ENCODE measurements around the gene MCTS1.
"Not testable (repeated sequence)": the region's sequence is repeated elsewhere in the genome, so short reads cannot be mapped to it uniquely, and the experiment has no call there.

The MCTS1 gene

DNA sequence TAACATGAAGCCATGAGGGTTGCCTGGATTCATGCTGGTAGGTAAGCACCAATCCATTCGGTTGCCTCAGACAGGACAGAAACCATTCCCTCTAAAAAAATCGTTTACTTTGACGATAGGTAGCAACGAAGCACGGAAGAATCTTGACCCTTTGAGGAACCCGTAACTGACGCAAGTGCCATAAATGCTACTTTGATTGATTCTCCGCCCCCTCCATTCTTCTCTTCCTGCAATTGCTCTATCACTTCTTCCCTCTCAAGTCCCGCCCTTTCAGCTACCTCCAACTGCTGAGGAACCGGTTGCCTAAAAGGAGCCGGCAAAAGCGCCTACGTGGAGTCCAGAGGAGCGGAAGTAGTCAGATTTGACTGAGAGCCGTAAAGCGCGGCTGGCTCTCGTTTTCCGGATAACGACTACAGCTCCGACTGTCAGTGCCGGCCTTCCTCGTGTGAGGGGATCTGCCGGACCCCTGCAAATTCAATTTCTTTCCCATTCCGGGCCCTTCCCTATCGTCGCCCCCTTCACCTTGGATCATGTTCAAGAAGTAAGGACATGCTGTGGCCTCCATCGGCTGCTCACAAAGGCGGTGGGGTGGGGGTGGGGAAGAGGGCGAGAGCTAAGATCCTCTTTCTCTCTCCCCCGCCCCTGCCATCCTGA is at the start of gene MCTS1:
Gene MCTS1 (plus strand): TSS at position 395 of the 654 bp plus-strand sequence. CDS start 136 bp downstream, at position 531.
- DNase-seq (ENCODE audit: low read depth in 2 of 2): peak; percentile 50 to 59

GRCh38 chrX:120556251-120556650 is 47.6 kb upstream of the MCTS1 start:
- DNase-seq (ENCODE audit: low read depth in 2 of 2): no peak

DNA sequence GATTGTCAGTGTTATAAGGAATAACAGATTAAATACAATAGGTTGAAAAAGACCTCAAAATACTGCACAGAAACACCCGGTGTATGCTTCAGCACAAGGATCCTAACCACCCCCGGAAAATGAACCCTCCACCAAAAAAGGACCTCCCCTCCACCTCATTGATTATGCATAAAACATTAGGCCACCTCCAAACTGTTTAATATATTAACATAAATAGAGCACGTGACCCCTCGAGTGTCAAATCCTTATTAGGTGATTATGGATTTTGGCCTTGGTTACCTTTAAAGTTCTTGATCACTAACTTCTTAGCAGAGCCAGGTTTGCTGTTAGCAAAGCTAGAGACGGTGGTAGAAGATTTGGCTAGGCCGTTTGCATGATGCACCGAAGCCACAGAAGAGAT is 44.1 kb upstream of the MCTS1 start:
- DNase-seq (ENCODE audit: low read depth in 2 of 2): no peak

GRCh38 chrX:120560405-120560841 is 43.5 kb upstream of the MCTS1 start:
- no peak for DNase-seq (ENCODE audit: low read depth in 2 of 2)

DNA sequence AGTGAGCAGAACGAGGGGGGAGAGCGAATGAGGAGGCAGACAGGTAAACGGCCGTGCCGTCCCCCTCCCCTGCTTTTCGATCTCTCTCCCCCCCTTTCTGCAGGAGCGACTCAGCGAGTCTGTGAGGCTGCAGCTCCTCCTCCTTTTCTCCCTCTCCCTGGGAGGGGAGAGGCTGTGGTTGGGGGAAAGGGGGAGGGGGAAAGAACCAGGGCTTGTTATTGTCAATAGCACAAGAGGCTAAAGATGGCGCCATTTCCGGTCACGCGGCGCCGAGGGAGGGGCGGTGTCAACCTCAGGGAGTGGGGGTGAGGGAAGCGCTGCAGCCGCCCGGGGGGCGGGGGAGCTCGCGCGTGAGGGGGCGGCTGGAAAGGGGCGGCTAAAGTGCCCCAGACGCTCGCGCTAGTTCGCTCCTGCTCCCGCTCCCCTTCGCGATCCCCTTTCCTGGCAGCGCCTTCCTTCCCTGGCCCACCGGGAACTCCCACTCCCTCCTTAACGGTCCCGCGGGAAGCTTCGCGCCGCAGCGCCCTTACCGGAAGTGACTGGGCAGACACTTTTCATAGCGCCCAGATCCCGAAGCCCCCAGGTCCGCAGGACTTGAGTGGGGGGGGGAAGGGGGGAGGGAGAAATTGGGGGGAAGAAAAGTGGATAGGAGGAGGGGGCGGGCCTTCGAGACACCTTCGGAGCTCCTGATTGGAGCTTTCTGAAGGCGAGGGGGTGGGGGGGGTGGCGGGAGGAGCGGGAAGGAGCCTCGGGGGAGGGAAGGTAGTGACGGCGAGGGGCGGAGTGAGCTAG is 42.9 kb upstream of the MCTS1 start, which contains the start of gene CUL4B:
Gene CUL4B (minus strand): TSS at position 121 of the 792 bp plus-strand sequence. CDS start 324 bp downstream, outside the sequence.
- peak; percentile 81 to 82 for DNase-seq (ENCODE audit: low read depth in 2 of 2)

DNA sequence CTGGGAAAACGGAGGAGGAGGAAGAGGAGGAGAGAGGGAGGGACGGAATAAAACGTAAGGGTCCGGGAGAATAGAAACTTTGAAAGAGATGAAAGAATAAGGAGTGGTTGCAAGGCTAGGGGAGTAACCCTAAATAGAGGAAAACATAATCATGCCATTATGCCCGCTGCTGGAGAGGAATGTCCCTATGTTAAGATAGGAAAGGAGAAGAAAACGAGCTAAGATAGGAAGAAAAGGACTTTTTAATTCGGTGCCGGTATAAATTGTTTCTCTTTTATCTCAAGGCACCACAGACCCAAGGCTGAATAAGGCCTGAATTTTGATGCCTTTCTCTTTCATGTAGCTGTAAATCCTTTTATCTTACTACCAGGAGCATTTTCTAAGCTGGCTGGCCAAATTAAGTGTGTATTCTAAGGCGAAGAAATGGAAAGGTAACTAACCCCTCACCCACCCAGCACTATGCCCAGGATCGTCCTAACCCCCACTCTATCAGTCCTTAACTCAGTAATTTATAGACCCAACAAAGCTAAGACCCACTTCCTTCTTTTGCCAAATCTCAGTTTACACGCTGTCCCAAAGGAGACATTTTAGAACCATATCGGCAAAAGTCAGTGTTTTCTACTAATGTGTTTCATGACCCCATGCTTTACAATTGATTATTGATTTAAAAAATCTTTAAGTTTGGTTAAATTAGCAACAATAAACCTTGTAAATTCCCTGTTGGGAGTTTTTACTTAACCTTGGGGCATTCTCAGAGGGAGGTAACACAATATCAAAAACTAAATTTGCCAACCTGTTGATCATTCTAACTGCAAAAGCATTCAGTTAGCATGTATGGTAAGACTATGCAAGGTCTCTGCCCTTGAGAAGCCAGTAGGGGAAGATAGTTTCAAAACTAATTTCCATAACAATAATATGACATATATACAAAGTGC is 42.0 kb upstream of the MCTS1 start:
- DNase-seq (ENCODE audit: low read depth in 2 of 2): no peak

- DNase-seq (ENCODE audit: low read depth in 2 of 2): no peak
Observed at GRCh38 chrX:120562569-120562926, 41.4 kb upstream of the MCTS1 start.

DNA sequence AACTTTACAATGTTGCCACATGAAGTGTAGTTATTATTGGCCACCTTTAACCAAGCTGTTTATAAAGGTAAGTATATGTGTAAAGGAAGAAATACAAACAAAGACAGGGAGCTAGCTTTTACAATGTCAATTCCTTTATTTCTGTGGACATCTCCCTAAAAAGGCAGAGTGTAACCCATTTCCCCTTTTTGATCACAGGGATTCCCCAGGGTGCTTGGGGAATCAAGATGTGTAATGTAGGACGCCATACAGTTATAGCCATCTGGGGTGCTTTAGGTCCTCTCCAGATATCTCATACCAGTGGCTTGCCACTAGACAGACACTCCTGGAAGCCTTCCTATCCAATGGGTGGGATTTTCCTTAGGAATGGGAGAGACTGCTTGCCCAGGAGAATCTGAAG is 39.0 kb upstream of the MCTS1 start:
- DNase-seq (ENCODE audit: low read depth in 2 of 2): no peak

DNA sequence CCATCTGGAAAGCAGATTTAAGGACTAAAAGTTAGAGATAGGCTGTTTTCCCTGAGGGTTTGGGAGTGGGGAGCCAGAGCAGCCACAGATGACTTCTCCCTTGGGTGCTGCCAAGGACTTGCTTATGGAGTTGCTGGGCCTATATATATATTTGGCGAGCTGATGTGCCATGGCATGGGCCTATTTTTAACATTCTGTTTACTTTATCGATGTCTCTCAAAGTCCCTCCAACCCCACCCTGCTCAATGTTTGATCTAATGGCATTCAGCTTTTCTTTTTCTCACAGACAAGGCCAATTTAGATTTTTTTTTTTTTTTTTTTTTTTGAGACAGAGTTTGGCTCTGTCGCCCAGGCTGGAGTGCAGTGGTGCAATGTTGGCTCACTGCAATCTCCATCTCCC is 37.1 kb upstream of the MCTS1 start:
- DNase-seq (ENCODE audit: low read depth in 2 of 2): no peak

- DNase-seq (ENCODE audit: low read depth in 2 of 2): no peak
Observed at GRCh38 chrX:120568035-120568434, 35.9 kb upstream of the MCTS1 start.

GRCh38 chrX:120568609-120569008 is 35.3 kb upstream of the MCTS1 start:
- no peak for DNase-seq (ENCODE audit: low read depth in 2 of 2)

DNA sequence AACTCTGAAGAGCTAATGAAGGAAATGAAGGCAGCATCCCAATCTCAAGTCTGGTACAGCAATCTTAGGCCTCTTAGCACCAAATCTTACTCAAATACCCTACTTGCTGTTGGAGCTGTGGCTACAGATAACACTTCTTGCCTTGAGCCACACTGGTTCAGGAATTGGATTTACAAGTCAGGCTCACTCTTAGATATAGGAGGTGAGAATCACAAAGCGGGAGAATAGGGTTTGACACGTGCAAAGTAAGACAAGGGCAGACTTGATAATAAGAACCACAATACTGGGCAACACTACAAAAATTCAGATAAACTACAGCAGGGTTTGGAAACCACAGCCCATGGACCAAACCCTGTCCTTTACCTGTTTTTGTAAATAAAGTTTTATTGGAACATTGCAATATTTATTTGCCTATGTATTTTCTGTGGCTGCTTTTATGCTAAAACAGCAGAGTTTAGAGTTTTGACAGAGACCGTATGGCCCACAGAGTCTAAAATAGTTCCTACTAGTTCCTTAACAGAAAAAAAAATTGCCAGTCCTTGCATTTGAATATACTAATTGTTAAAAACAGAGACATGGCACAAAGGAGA is 33.8 kb upstream of the MCTS1 start:
- DNase-seq (ENCODE audit: low read depth in 2 of 2): no peak

GRCh38 chrX:120573806-120574205 is 30.1 kb upstream of the MCTS1 start:
- not testable (repeated sequence) for DNase-seq (ENCODE audit: low read depth in 2 of 2)

GRCh38 chrX:120575379-120576114 is 28.4 kb upstream of the MCTS1 start:
- no peak for DNase-seq (ENCODE audit: low read depth in 2 of 2)

- no peak for DNase-seq (ENCODE audit: low read depth in 2 of 2)
Observed at GRCh38 chrX:120585702-120586101, 18.2 kb upstream of the MCTS1 start.

DNA sequence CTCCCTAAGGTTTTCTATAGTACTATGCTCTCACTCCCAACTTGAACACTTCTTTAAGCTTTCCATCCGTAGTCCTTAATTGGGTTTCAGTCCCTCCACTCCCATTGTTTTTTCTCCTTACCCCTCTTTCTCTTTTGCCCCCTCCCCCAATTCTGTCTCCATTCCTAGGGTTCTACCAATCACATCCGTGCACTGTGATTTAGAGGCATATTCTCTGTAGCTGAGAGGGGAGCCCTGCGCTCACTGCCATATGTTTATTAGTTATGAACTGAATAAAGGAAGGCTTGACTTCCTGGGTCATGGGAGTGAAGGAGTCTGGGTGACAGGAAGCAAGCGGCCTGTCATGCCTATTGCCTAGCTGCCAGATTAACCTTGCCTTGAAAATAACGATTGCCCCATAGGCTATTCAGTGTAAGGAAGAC is 471 bp downstream of the MCTS1 start:
- DNase-seq (ENCODE audit: low read depth in 2 of 2): no peak

DNA sequence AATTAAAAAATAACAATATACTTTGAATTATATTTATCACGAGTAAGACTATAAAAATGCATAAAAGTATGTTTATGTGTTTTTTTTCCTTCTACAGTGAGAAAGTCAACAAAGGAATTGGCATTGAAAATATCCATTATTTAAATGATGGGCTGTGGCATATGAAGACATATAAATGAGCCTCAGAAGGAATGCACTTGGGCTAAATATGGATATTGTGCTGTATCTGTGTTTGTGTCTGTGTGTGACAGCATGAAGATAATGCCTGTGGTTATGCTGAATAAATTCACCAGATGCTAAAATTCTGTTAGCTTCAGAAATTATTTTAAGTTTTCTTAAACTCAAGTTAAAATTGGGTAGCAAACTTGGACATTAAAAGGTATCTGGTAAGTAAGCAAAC is 8.2 kb downstream of the MCTS1 start:
- no peak for DNase-seq (ENCODE audit: low read depth in 2 of 2)

GRCh38 chrX:120614816-120615215 is 10.9 kb downstream of the MCTS1 start:
- no peak for DNase-seq (ENCODE audit: low read depth in 2 of 2)

- no peak for DNase-seq (ENCODE audit: low read depth in 2 of 2)
Observed at GRCh38 chrX:120617996-120618630, 14.2 kb downstream of the MCTS1 start.

- DNase-seq (ENCODE audit: low read depth in 2 of 2): no peak
Observed at GRCh38 chrX:120625371-120625770, 21.5 kb downstream of the MCTS1 start.
